Omental fat pad (tissue), 4 donors: ENCODE measurements around the gene TMEM107. TPM values are rescaled to one million over a fixed set of nuclear protein-coding genes. Genes with fewer than 3 reads are reported as not detected.

Experiments used
- ATAC-seq: fragments of 150-250 bp; one replicate; pipeline ENCODE4 v1.9.1; 2016; ENCODE audit warnings: mild to moderate bottlenecking, moderate library complexity; ENCODE audit not compliant: low FRiP score
- DNase-seq: peaks from one replicate; pipeline ENCODE4 v3.0.0-alpha.2; 2019; ENCODE audit warnings: low spot score
- CTCF ChIP-seq, 3 donors: fragments of 450-650 bp; IDR thresholded peaks; one replicate each; pipeline ENCODE4 v1.5.1; 2016 to 2017; ENCODE audit warnings: antibody characterized with exemption in 3 of 3, mild to moderate bottlenecking in 3 of 3, moderate library complexity in 2 of 3
- total RNA-seq, 4 donors: library from RNA; depleted of rRNA; stranded (reverse); fragments of >200 nt; gene quantifications; one replicate each; pipeline ENCODE4 v1.1.0, GENCODE V29; 2016

Gene TMEM107
- total RNA-seq, 4 donors from 2014 or later: 10.9 to 78.4 (median 34.1) TPM

GRCh38 chr17:8187517-8188262 is 11.5 kb upstream of the TMEM107 start:
- ATAC-seq (peak; percentile 58), DNase-seq (peak; percentile 86)
- TF ChIP-seq CTCF (IDR thresholded peaks at IDR 0.05): no peak

- ATAC-seq (peak; percentile 66), DNase-seq (peak; percentile 83)
Observed at GRCh38 chr17:8186787-8187516, 10.8 kb upstream of the TMEM107 start.

GRCh38 chr17:8186446-8186786 is 10.2 kb upstream of the TMEM107 start:
- ATAC-seq (no peak), DNase-seq (no peak)
- TF ChIP-seq CTCF (IDR thresholded peaks at IDR 0.05): no peak

More at GRCh38 chr17:8186787-8187516, 10.8 kb upstream of the TMEM107 start:
- no peak for TF ChIP-seq CTCF (IDR thresholded peaks at IDR 0.05)

- DNase-seq: peak; percentile 98
- ATAC-seq: no peak
- TF ChIP-seq CTCF (IDR thresholded peaks at IDR 0.05): no peak
Observed at GRCh38 chr17:8185582-8186445, 9.6 kb upstream of the TMEM107 start.

- ATAC-seq (no peak), DNase-seq (no peak)
- TF ChIP-seq CTCF (IDR thresholded peaks at IDR 0.05): no peak
Observed at GRCh38 chr17:8176998-8177731, 985 bp upstream of the TMEM107 start.

- DNase-seq (no peak), ATAC-seq (peak; percentile 7)
- no peak for TF ChIP-seq CTCF (IDR thresholded peaks at IDR 0.05)
Observed at GRCh38 chr17:8175795-8176196, 384 bp downstream of the TMEM107 start.
